HepG2 (cell line): ENCODE measurements around the gene ENO2. TPM values are rescaled to one million over a fixed set of nuclear protein-coding genes. Genes with fewer than 3 reads are reported as not detected.
A peak's percentile ranks its signal among the peaks of the same experiment; 100 is the strongest.

ENCODE experiments used
- ATF1 ChIP-seq: IDR thresholded peaks from 2 replicates; pipeline ENCODE4 v1.6.1; 2016; ENCODE audit warnings: mild to moderate bottlenecking, control low read depth
- ATF5 ChIP-seq: sonication (generic); formaldehyde crosslinking; IDR thresholded peaks from 2 replicates; pipeline ENCODE4 v1.4.0; 2020; ENCODE audit warnings: mild to moderate bottlenecking, low read depth, missing genetic modification reagents
- CTCF ChIP-seq: sonication (generic); formaldehyde crosslinking; IDR thresholded peaks from 2 replicates; pipeline ENCODE4 v1.5.0; 2020; ENCODE audit warnings: mild to moderate bottlenecking, missing genetic modification reagents, moderate library complexity
- FOXM1 ChIP-seq: sonication (generic); formaldehyde crosslinking; IDR thresholded peaks from 2 replicates; pipeline ENCODE4 v1.5.0; 2020; ENCODE audit warnings: missing genetic modification reagents
- GLI4 ChIP-seq: sonication (generic); formaldehyde crosslinking; IDR thresholded peaks from 2 replicates; pipeline ENCODE4 v1.5.1; 2020; ENCODE audit warnings: missing genetic modification reagents, mild to moderate bottlenecking, moderate library complexity, borderline replicate concordance
- GTF2F1 ChIP-seq: fragments of 150-350 bp; IDR thresholded peaks from 2 replicates; pipeline ENCODE4 v1.6.1; 2014; ENCODE audit warnings: low read length
- HINFP ChIP-seq: sonication (generic); formaldehyde crosslinking; IDR thresholded peaks from 2 replicates; pipeline ENCODE4 v1.4.0; 2020; ENCODE audit warnings: low read depth, mild to moderate bottlenecking, missing genetic modification reagents
- HNRNPL ChIP-seq: fragments of 200-400 bp; formaldehyde crosslinking; IDR thresholded peaks from 2 replicates; pipeline ENCODE4 v1.6.1; 2017; ENCODE audit warnings: mild to moderate bottlenecking, low read depth, low read length
- KDM1A ChIP-seq: IDR thresholded peaks from 2 replicates; pipeline ENCODE4 v1.6.1; 2016; ENCODE audit warnings: missing compliant biosample characterization
- KLF11 ChIP-seq: IDR thresholded peaks from 2 replicates; pipeline ENCODE4 v1.6.1; 2016; ENCODE audit warnings: missing compliant biosample characterization
- MIER2 ChIP-seq: IDR thresholded peaks from 2 replicates; pipeline ENCODE4 v1.6.1; 2016; ENCODE audit warnings: missing biosample characterization, missing genetic modification reagents
- RNF2 ChIP-seq: fragments of 450-650 bp; conservative IDR thresholded peaks from 2 replicates; pipeline ENCODE4 v1.6.1; 2016; ENCODE audit warnings: low read depth
- SALL1 ChIP-seq: sonication (generic); formaldehyde crosslinking; IDR thresholded peaks from 2 replicates; pipeline ENCODE4 v1.8.0; 2022; ENCODE audit warnings: mild to moderate bottlenecking, missing genetic modification reagents
- TAF1 ChIP-seq: sonication (generic); formaldehyde crosslinking; IDR thresholded peaks from 2 replicates; pipeline ENCODE4 v1.4.0; 2020; ENCODE audit warnings: missing genetic modification reagents
- TBX2 ChIP-seq: sonication (generic); formaldehyde crosslinking; IDR thresholded peaks from 2 replicates; pipeline ENCODE4 v1.5.0; 2020; ENCODE audit warnings: missing genetic modification reagents, mild to moderate bottlenecking, borderline replicate concordance
- WIZ ChIP-seq: sonication (generic); formaldehyde crosslinking; IDR thresholded peaks from 2 replicates; pipeline ENCODE4 v1.5.1; 2020; ENCODE audit warnings: mild to moderate bottlenecking, missing genetic modification reagents
- ZBTB7B ChIP-seq: sonication (generic); formaldehyde crosslinking; IDR thresholded peaks from 2 replicates; pipeline ENCODE4 v1.4.0; 2020; ENCODE audit warnings: missing genetic modification reagents
- ZFP90 ChIP-seq: sonication (generic); formaldehyde crosslinking; IDR thresholded peaks from 2 replicates; pipeline ENCODE4 v1.8.0; 2022; ENCODE audit warnings: missing genetic modification reagents, mild to moderate bottlenecking, inconsistent platforms, borderline replicate concordance
- ZFYVE20 ChIP-seq: sonication (generic); formaldehyde crosslinking; IDR thresholded peaks from 2 replicates; pipeline ENCODE4 v1.8.0; 2023; ENCODE audit warnings: low read depth, mild to moderate bottlenecking, moderate library complexity, missing genetic modification reagents, borderline replicate concordance
- ZNF205 ChIP-seq: IDR thresholded peaks from 2 replicates; pipeline ENCODE4 v1.6.1; 2018; ENCODE audit warnings: missing biosample characterization, missing genetic modification reagents
- ZNF333 ChIP-seq: sonication (generic); formaldehyde crosslinking; IDR thresholded peaks from 2 replicates; pipeline ENCODE4 v1.4.0; 2020; ENCODE audit warnings: mild to moderate bottlenecking, missing genetic modification reagents, borderline replicate concordance
- ZNF446 ChIP-seq: sonication (generic); formaldehyde crosslinking; IDR thresholded peaks from 2 replicates; pipeline ENCODE4 v1.5.0; 2020; ENCODE audit warnings: mild to moderate bottlenecking, missing genetic modification reagents
- ZNF574 ChIP-seq: sonication (generic); formaldehyde crosslinking; IDR thresholded peaks from 2 replicates; pipeline ENCODE4 v1.4.0; 2020; ENCODE audit warnings: missing genetic modification reagents
- ZNF589 ChIP-seq: sonication (generic); formaldehyde crosslinking; conservative IDR thresholded peaks from 2 replicates; pipeline ENCODE4 v1.8.0; 2022; ENCODE audit warnings: mild to moderate bottlenecking, moderate library complexity, missing genetic modification reagents
- ZNF607 ChIP-seq: sonication (generic); formaldehyde crosslinking; IDR thresholded peaks from 2 replicates; pipeline ENCODE4 v1.5.1; 2020; ENCODE audit warnings: missing genetic modification reagents, mild to moderate bottlenecking, borderline replicate concordance
- polyA plus RNA-seq, 8 experiments: library from polyadenylated mRNA; depleted of rRNA in 3 of 8; stranded (reverse) in 7 of 8; unstranded in 1 of 8; fragments of >200 nt; fragmentation: Illumina TruSeq in 4 of 8; extraction: Trizol in 4 of 8; gene quantifications; 2 replicates each; pipeline versions ENCODE4 v1.2.1 to v1.2.3, GENCODE V29; 2011 to 2016; ENCODE audit warnings: low read depth in 4 of 8, missing spikeins in 1 of 8, mixed read lengths in 1 of 8; ENCODE audit not compliant: insufficient read depth in 1 of 8
- total RNA-seq, 5 experiments: library from RNA; depleted of rRNA; stranded (reverse); fragments of >200 nt; fragmentation: Illumina TruSeq; extraction: Trizol; gene quantifications; 2 replicates each; pipeline ENCODE4 v1.2.3, GENCODE V29; 2016; ENCODE audit warnings: low read depth in 1 of 5

ENO2 gene
- total and polyA plus RNA-seq, 2 of the 13 experiments (the other 11 are each of a cell fraction or from before 2014, with no cell fraction given): 19.3 to 136 TPM

DNA sequence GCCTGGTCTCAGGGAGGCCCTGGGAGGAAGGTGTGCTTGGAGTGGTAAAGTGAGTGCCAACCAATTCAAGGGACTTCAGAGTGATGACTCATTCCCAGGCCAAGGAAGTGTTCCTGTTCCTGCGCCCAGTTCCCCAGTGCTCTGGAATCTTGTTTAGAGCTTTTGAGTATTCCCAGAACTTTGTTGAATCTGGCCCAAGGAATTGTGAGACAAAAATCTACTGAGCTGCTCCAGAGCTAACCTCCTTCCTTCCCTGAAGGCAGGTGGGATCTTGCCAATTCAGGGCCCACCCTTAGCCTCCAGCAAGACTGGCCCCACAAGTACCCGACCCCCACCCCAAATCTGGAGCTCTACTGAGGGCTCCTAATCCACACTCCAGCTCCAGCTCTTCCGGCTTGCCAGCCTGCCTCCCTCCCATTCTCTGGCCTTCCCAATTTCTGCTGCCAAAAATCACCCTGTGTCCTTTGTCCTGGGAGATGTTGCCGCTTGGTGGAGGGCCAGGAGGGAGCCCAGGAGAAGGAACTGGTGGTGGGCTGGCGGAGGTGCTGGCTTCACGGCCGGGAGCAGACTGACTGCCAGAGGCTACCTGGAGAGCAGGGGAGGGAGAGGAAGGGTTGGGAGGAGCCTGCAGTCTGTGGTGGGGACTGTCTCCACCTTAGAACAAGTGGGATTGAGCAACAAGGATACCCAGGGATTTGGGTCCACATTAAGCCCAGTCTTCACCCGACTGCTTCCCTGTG lies 11.3 kb downstream of the ENO2 start (continued):
- no peak for TF ChIP-seq ZNF446 (CRISPR knock-in tag)
- no peak for TF ChIP-seq ZBTB7B (CRISPR knock-in tag)
- no peak for TF ChIP-seq ZNF205 (CRISPR knock-in tag)
- TF ChIP-seq HNRNPL: no peak
- no peak for TF ChIP-seq ZNF589
- no peak for TF ChIP-seq MIER2
- TF ChIP-seq KLF11 (CRISPR knock-in tag): no peak
- peak; percentile 16; the same call in 1 of the 2 replicates for TF ChIP-seq SALL1 (CRISPR knock-in tag)
- no peak for TF ChIP-seq GLI4 (CRISPR knock-in tag)
- TF ChIP-seq TAF1 (CRISPR knock-in tag): peak; percentile 33; the same call in 1 of the 2 replicates
- TF ChIP-seq KDM1A: no peak
- TF ChIP-seq HINFP: no peak
- TF ChIP-seq ATF1 (CRISPR knock-in tag): no peak
- 0 out of 2 replicates have a peak, but pooled peaks have one; percentile 32 for TF ChIP-seq TBX2 (CRISPR knock-in tag)
- TF ChIP-seq RNF2: no peak
- no peak for TF ChIP-seq GTF2F1
- no peak for TF ChIP-seq ZFYVE20
- no peak for TF ChIP-seq ZNF607 (CRISPR knock-in tag)
- peak; percentile 22; the same call in 1 of the 2 replicates for TF ChIP-seq ZNF574 (CRISPR knock-in tag)
- no peak for TF ChIP-seq ZNF333 (CRISPR knock-in tag)
- TF ChIP-seq WIZ (CRISPR knock-in tag): no peak
- TF ChIP-seq ATF5 (CRISPR knock-in tag): no peak
- no peak for TF ChIP-seq FOXM1
- TF ChIP-seq CTCF (CRISPR knock-in tag): no peak
- TF ChIP-seq ZFP90 (CRISPR knock-in tag): no peak
